K562 (cell line): ENCODE data around the gene FGF22. TPM values are rescaled to one million over a fixed set of nuclear protein-coding genes. Genes with fewer than 3 reads are reported as not detected.

Source experiments
- BRCA1 ChIP-seq, 2 experiments: fragments of 450-650 bp in 1 of 2; sonication (generic) in 1 of 2; formaldehyde crosslinking in 1 of 2; IDR thresholded peaks; 2 replicates each; pipeline versions ENCODE4 v1.5.0 to v1.6.1; 2017 to 2020; ENCODE audit warnings: mild to moderate bottlenecking in 1 of 2, missing genetic modification reagents in 1 of 2
- CBX1 ChIP-seq: sonication (generic); IDR thresholded peaks from 2 replicates; pipeline ENCODE4 v1.6.1; 2016; ENCODE audit warnings: antibody characterized with exemption, low read depth, mild to moderate bottlenecking
- CHD2 ChIP-seq: IDR thresholded peaks from 2 replicates; pipeline ENCODE4 v1.6.1; 2011; ENCODE audit warnings: low read depth, low read length
- ETV1 ChIP-seq: fragments of 450-650 bp; conservative IDR thresholded peaks from 2 replicates; pipeline ENCODE4 v1.6.1; 2016; ENCODE audit warnings: missing genetic modification characterization, control low read depth, low read depth, missing compliant biosample characterization
- GTF2A2 ChIP-seq: IDR thresholded peaks from 2 replicates; pipeline ENCODE4 v1.6.1; 2016; ENCODE audit warnings: mild to moderate bottlenecking, missing genetic modification characterization, missing compliant biosample characterization
- GTF2B ChIP-seq: IDR thresholded peaks from 2 replicates; pipeline ENCODE4 v1.6.1; 2011; ENCODE audit not compliant: insufficient read length; ENCODE audit errors: extremely low read depth
- KDM1A ChIP-seq, 2 experiments: fragments of 450-650 bp; IDR thresholded peaks; 2 replicates each; pipeline ENCODE4 v1.6.1; 2016; ENCODE audit warnings: mild to moderate bottlenecking in 2 of 2
- LARP7 ChIP-seq: fragments of 450-650 bp; IDR thresholded peaks from 2 replicates; pipeline ENCODE4 v1.6.1; 2016
- NEUROD1 ChIP-seq: fragments of 150-350 bp; IDR thresholded peaks from 2 replicates; pipeline ENCODE4 v1.6.1; 2014; ENCODE audit warnings: borderline replicate concordance, low read length, low read depth; ENCODE audit not compliant: partially characterized antibody
- POLR3A ChIP-seq: IDR thresholded peaks from 2 replicates; pipeline ENCODE4 v1.6.1; 2011; ENCODE audit warnings: borderline replicate concordance, mild to moderate bottlenecking, moderate library complexity; ENCODE audit not compliant: insufficient read length, insufficient read depth; ENCODE audit errors: extremely low read depth
- SPI1 ChIP-seq: IDR thresholded peaks from 2 replicates; pipeline ENCODE4 v1.6.1; 2011; ENCODE audit warnings: low read depth, low read length, control low read depth, borderline replicate concordance
- THRA ChIP-seq: fragments of 450-650 bp; IDR thresholded peaks from 2 replicates; pipeline ENCODE4 v1.6.1; 2017; ENCODE audit warnings: mild to moderate bottlenecking, moderate library complexity
- ZBTB2 ChIP-seq: fragments of 450-650 bp; IDR thresholded peaks from 2 replicates; pipeline ENCODE4 v1.6.1; 2016; ENCODE audit warnings: antibody characterized with exemption
- ZBTB34 ChIP-seq: fragments of 250-450 bp; sonication (Bioruptor Pico); IDR thresholded peaks from 2 replicates; pipeline ENCODE4 v1.8.0; 2021; ENCODE audit warnings: mild to moderate bottlenecking, moderate library complexity
- ZNF764 ChIP-seq: fragments of 250-450 bp; sonication (Bioruptor Pico); IDR thresholded peaks from 2 replicates; pipeline ENCODE4 v1.4.0; 2020; ENCODE audit warnings: low read depth, mild to moderate bottlenecking, moderate library complexity
- polyA plus RNA-seq, 8 experiments: library from polyadenylated mRNA; depleted of rRNA in 4 of 8; stranded (reverse) in 5 of 8; unstranded in 3 of 8; fragments of >200 nt; fragmentation: Nextera tagmentation in 2 of 8; fragmentation: Illumina TruSeq in 1 of 8; extraction: Ambion mirVana in 2 of 8; extraction: Trizol in 1 of 8; gene quantifications; 2 replicates each; pipeline versions ENCODE4 v1.2.1 to v1.2.3, GENCODE V29; 2011 to 2014; ENCODE audit warnings: inconsistent platforms in 1 of 8, missing spikeins in 1 of 8
- total RNA-seq, 7 experiments: library from RNA; depleted of rRNA in 6 of 7; stranded (reverse); fragments of >200 nt in 6 of 7; fragmentation: Illumina TruSeq in 2 of 7; extraction: Trizol in 2 of 7; gene quantifications; 2 replicates each; pipeline versions ENCODE4 v1.2.1 to v1.2.3, GENCODE V29; 2011 to 2021; ENCODE audit warnings: low replicate concordance in 1 of 7
- TF ChIP-seq, protein P1 (sequence below): fragments of 450-650 bp; IDR thresholded peaks from 2 replicates; pipeline ENCODE4 v1.6.1; 2018; ENCODE audit not compliant: partially characterized antibody
- TF ChIP-seq, protein P2 (sequence below): fragments of 250-450 bp; sonication (Bioruptor Pico); IDR thresholded peaks from 2 replicates; pipeline ENCODE4 v1.5.0; 2021

The FGF22 gene
- total and polyA plus RNA-seq, 9 of the 15 experiments (the other 6 are each of a cell fraction or from before 2014, with no cell fraction given): 0.14 to 2.2 (median 0.86) TPM; not detected in 4

- TF ChIP-seq GTF2B: no peak
- no peak for TF ChIP-seq ZBTB34 (CRISPR knock-in tag)
- no peak for TF ChIP-seq SPI1
- TF ChIP-seq ZNF764 (CRISPR knock-in tag): no peak
- TF ChIP-seq POLR3A: no peak
- no peak for TF ChIP-seq NEUROD1
- TF ChIP-seq, protein P1, sequence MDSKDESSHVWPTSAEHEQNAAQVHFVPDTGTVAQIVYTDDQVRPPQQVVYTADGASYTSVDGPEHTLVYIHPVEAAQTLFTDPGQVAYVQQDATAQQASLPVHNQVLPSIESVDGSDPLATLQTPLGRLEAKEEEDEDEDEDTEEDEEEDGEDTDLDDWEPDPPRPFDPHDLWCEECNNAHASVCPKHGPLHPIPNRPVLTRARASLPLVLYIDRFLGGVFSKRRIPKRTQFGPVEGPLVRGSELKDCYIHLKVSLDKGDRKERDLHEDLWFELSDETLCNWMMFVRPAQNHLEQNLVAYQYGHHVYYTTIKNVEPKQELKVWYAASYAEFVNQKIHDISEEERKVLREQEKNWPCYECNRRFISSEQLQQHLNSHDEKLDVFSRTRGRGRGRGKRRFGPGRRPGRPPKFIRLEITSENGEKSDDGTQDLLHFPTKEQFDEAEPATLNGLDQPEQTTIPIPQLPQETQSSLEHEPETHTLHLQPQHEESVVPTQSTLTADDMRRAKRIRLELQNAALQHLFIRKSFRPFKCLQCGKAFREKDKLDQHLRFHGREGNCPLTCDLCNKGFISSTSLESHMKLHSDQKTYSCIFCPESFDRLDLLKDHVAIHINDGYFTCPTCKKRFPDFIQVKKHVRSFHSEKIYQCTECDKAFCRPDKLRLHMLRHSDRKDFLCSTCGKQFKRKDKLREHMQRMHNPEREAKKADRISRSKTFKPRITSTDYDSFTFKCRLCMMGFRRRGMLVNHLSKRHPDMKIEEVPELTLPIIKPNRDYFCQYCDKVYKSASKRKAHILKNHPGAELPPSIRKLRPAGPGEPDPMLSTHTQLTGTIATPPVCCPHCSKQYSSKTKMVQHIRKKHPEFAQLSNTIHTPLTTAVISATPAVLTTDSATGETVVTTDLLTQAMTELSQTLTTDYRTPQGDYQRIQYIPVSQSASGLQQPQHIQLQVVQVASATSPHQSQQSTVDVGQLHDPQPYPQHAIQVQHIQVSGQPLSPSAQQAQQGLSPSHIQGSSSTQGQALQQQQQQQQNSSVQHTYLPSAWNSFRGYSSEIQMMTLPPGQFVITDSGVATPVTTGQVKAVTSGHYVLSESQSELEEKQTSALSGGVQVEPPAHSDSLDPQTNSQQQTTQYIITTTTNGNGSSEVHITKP: no peak
- no peak for TF ChIP-seq THRA
- TF ChIP-seq, protein P2, sequence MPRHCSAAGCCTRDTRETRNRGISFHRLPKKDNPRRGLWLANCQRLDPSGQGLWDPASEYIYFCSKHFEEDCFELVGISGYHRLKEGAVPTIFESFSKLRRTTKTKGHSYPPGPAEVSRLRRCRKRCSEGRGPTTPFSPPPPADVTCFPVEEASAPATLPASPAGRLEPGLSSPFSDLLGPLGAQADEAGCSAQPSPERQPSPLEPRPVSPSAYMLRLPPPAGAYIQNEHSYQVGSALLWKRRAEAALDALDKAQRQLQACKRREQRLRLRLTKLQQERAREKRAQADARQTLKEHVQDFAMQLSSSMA (CRISPR knock-in tag): no peak
- no peak for TF ChIP-seq LARP7
- no peak for TF ChIP-seq KDM1A (IDR thresholded peaks at IDR 0.05)
- TF ChIP-seq CHD2: no peak
- TF ChIP-seq GTF2A2 (tag): no peak
- no peak for TF ChIP-seq ETV1
- no peak for TF ChIP-seq CBX1
- no peak for TF ChIP-seq BRCA1 (IDR thresholded peaks at IDR 0.05)
- no peak for TF ChIP-seq BRCA1 (CRISPR knock-in tag; IDR thresholded peaks at IDR 0.05)
- peak; percentile 89 for TF ChIP-seq ZBTB2
These were observed 48.4 kb upstream of the FGF22 start (continued) for GRCh38 chr19:591099-591958.
